ENCODE data around the gene TF.

Gene TF

GRCh38 chr3:133805384-133805701 is 59.1 kb downstream of the TF start:
- in situ Hi-C loops (cut with HindIII; ENCODE audit: low sequenced_read_pairs): no loop called here

GRCh38 chr3:133805702-133806475 is 59.7 kb downstream of the TF start, which contains the start of gene SRPRB:
SRPRB (plus strand) TSS chr3:133805815; CDS start chr3:133805849, 34 bp downstream.
- in situ Hi-C loops (cut with HindIII; ENCODE audit: low sequenced_read_pairs): no loop called here

- in situ Hi-C loops (cut with HindIII; ENCODE audit: low sequenced_read_pairs): no loop called here
Observed at GRCh38 chr3:133812872-133813271, 66.7 kb downstream of the TF start.

GRCh38 chr3:133815386-133815785 is 69.2 kb downstream of the TF start:
- in situ Hi-C loops (cut with HindIII; ENCODE audit: low sequenced_read_pairs): no loop called here

GRCh38 chr3:133820129-133820528 is 73.9 kb downstream of the TF start:
- in situ Hi-C loops (cut with HindIII; ENCODE audit: low sequenced_read_pairs): loop anchor here (5.0 kb wide), 1 partner anchor 52 kb away; no protein-coding TSS in a partner anchor

- in situ Hi-C loops (cut with HindIII; ENCODE audit: low sequenced_read_pairs): loop anchor here (5.0 kb wide), 1 partner anchor 51 kb away; no protein-coding TSS in a partner anchor
Observed at GRCh38 chr3:133820889-133821675, 74.9 kb downstream of the TF start.

GRCh38 chr3:133821767-133822638 is 75.8 kb downstream of the TF start:
- in situ Hi-C loops (cut with HindIII; ENCODE audit: low sequenced_read_pairs): loop anchor here (5.0 kb wide), 1 partner anchor 50 kb away; no protein-coding TSS in a partner anchor

GRCh38 chr3:133824961-133825485 is 78.8 kb downstream of the TF start:
- in situ Hi-C loops (cut with HindIII; ENCODE audit: low sequenced_read_pairs): loop anchor here (5.0 kb wide), 1 partner anchor 47 kb away; no protein-coding TSS in a partner anchor

GRCh38 chr3:133825969-133826727 is 80.0 kb downstream of the TF start:
- in situ Hi-C loops (cut with HindIII; ENCODE audit: low sequenced_read_pairs): no loop called here

- in situ Hi-C loops (cut with HindIII; ENCODE audit: low sequenced_read_pairs): no loop called here
Observed at GRCh38 chr3:133827136-133827535, 80.9 kb downstream of the TF start.

- in situ Hi-C loops (cut with HindIII; ENCODE audit: low sequenced_read_pairs): no loop called here
Observed at GRCh38 chr3:133827684-133828083, 81.5 kb downstream of the TF start.

- in situ Hi-C loops (cut with HindIII; ENCODE audit: low sequenced_read_pairs): no loop called here
Observed at GRCh38 chr3:133828576-133829309, 82.5 kb downstream of the TF start.

- in situ Hi-C loops (cut with HindIII; ENCODE audit: low sequenced_read_pairs): no loop called here
Observed at GRCh38 chr3:133829310-133829707, 83.1 kb downstream of the TF start.

- in situ Hi-C loops (cut with HindIII; ENCODE audit: low sequenced_read_pairs): no loop called here
Observed at GRCh38 chr3:133830071-133830470, 83.9 kb downstream of the TF start.

GRCh38 chr3:133831966-133832801 is 86.0 kb downstream of the TF start:
- in situ Hi-C loops (cut with HindIII; ENCODE audit: low sequenced_read_pairs): no loop called here

- in situ Hi-C loops (cut with HindIII; ENCODE audit: low sequenced_read_pairs): no loop called here
Observed at GRCh38 chr3:133832802-133833144, 86.6 kb downstream of the TF start.

GRCh38 chr3:133833267-133833666 is 87.1 kb downstream of the TF start:
- in situ Hi-C loops (cut with HindIII; ENCODE audit: low sequenced_read_pairs): no loop called here

- in situ Hi-C loops (cut with HindIII; ENCODE audit: low sequenced_read_pairs): no loop called here
Observed at GRCh38 chr3:133833880-133834620, 87.9 kb downstream of the TF start.

All from endothelial cell of hepatic sinusoid (primary cell).